ENCODE measurements around the gene PRDM8.

DNA sequence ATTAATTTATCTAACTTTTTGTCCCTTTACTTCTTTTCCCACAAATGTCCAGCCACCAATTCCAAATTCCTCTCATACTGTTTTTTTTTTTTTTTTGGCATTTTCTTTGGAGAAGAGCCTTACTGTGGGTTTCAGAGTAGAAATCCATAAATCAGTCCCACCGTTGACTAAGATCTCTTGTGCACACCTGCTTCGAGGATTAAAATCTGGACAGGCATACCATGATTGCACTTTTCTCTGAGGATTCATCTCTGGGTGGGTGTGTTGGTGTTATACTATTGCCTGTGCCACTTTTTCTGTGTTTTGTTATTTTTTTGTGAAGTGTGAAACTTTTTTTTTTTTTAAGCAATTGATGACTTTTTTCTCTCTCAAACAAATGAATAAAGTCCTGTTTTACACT lies 13.2 kb downstream of the PRDM8 start:
- TF ChIP-seq, protein P1, sequence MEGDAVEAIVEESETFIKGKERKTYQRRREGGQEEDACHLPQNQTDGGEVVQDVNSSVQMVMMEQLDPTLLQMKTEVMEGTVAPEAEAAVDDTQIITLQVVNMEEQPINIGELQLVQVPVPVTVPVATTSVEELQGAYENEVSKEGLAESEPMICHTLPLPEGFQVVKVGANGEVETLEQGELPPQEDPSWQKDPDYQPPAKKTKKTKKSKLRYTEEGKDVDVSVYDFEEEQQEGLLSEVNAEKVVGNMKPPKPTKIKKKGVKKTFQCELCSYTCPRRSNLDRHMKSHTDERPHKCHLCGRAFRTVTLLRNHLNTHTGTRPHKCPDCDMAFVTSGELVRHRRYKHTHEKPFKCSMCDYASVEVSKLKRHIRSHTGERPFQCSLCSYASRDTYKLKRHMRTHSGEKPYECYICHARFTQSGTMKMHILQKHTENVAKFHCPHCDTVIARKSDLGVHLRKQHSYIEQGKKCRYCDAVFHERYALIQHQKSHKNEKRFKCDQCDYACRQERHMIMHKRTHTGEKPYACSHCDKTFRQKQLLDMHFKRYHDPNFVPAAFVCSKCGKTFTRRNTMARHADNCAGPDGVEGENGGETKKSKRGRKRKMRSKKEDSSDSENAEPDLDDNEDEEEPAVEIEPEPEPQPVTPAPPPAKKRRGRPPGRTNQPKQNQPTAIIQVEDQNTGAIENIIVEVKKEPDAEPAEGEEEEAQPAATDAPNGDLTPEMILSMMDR (conservative IDR thresholded peaks at IDR 0.05; ENCODE audit: low read length) = no peak
- TF ChIP-seq EZH2phosphoT487 (IDR thresholded peaks at IDR 0.05; ENCODE audit: borderline replicate concordance, low read depth, low read length) = no peak
